Right atrium auricular region (tissue), 2 donors: ENCODE measurements around the gene INHBB. TPM values are rescaled to one million over a fixed set of nuclear protein-coding genes. Genes with fewer than 3 reads are reported as not detected.

Source experiments
- DNase-seq: peaks from one replicate; pipeline ENCODE4 v3.0.0-alpha.2; 2019; ENCODE audit warnings: low spot score
- H3K27ac ChIP-seq, 2 donors: fragments of 200-600 bp; sonication (generic); 1 replicate in 1 of 2; 2 replicates in 1 of 2; pipeline ENCODE4 v1.5.1; 2016 to 2019
- H3K27me3 ChIP-seq, 2 donors: fragments of 200-600 bp; sonication (generic); one replicate each; pipeline versions ENCODE4 v1.5.1 to v1.6.0; 2017 to 2019
- H3K36me3 ChIP-seq: fragments of 200-600 bp; sonication (generic); one replicate; pipeline ENCODE4 v1.5.1; 2016
- H3K4me1 ChIP-seq, 2 donors: fragments of 200-600 bp; sonication (generic); one replicate each; pipeline versions ENCODE4 v1.5.1 to v1.6.0; 2017 to 2019
- H3K4me3 ChIP-seq, 2 donors: fragments of 200-600 bp; sonication (generic); 1 replicate in 1 of 2; 2 replicates in 1 of 2; pipeline ENCODE4 v1.5.1; 2017 to 2019; ENCODE audit warnings: mild to moderate bottlenecking in 1 of 2, moderate library complexity in 1 of 2
- H3K9me3 ChIP-seq, 2 donors: fragments of 200-600 bp; sonication (generic); one replicate each; pipeline ENCODE4 v1.5.1; 2019
- CTCF ChIP-seq, 2 donors: fragments of 200-600 bp; sonication (generic); IDR thresholded peaks; one replicate each; pipeline ENCODE4 v1.5.1; 2019; ENCODE audit warnings: antibody characterized with exemption in 2 of 2
- total RNA-seq, 2 donors: library from RNA; depleted of rRNA; stranded (reverse); fragments of >200 nt; gene quantifications; one replicate each; pipeline ENCODE4 v1.1.0, GENCODE V29; 2016

INHBB gene
- total RNA-seq, 2 donors from 2014 or later = 0.74 to 5.9 TPM

DNA sequence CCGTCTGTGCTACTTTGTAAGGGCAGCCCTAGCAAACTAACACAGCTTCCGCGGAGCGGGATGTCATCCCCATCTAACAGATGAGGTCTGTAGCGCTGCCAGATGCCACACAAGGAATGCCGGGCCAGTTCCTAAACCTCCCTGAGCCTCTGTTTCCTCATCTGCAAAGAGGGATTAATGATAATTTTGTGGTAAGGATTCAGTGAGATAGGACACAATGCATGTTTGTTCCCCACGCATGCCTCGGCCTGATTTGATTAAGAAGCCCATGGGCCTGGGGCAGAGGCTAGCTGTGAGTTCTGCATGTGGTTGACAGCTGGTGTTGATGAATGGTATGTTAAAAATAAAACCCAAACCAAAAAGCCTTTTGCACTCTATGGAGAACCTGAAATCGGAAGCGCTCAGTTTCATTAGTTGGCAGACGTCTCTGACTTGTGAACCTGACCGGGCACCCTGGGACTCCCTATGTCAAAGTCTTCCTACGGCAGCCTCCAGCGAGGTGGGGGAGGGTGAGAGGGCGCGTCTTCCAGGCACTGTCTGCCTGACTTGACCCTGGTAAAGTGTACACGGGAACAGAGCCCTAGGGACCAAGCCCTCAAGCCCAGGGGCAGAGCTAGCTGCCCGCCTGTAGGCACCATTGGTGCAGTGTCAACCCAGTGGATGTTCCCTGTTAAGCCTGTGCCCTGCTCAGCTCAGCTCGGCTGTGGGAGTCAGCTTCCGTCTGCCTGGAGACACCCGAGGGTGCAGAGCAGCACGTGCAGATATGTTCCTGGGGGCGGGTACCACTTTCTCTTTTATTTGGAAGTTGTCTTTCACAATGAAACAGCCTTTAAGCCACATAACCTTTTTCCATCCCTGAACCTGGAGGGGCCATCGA lies 14.8 kb upstream of the INHBB start:
- H3K9me3 ChIP-seq = peaks cover 0 to 3% of the 10 kb centered on the region in 2 donors
- no peaks in the 10 kb centered on the region for H3K36me3 ChIP-seq
- H3K4me1 ChIP-seq = no peaks in the 10 kb centered on the region
- TF ChIP-seq CTCF (IDR thresholded peaks at IDR 0.05) = no peak
- no peak overlapping the region for H3K27ac ChIP-seq
- H3K27me3 ChIP-seq = no peaks in the 10 kb centered on the region
- no peak overlapping the region for H3K4me3 ChIP-seq
- DNase-seq = no peak

GRCh38 chr2:120331903-120332302 lies 14.0 kb upstream of the INHBB start:
- DNase-seq = no peak
- Histone ChIP-seq H3K27me3 (no peaks in the 10 kb centered on the region), H3K27ac (no peak overlapping the region), H3K9me3 (peaks cover 0 to 3% of the 10 kb centered on the region in 2 donors), H3K36me3 (no peaks in the 10 kb centered on the region), H3K4me3 (no peak overlapping the region), H3K4me1 (no peaks in the 10 kb centered on the region)
- no peak for TF ChIP-seq CTCF (IDR thresholded peaks at IDR 0.05)

DNA sequence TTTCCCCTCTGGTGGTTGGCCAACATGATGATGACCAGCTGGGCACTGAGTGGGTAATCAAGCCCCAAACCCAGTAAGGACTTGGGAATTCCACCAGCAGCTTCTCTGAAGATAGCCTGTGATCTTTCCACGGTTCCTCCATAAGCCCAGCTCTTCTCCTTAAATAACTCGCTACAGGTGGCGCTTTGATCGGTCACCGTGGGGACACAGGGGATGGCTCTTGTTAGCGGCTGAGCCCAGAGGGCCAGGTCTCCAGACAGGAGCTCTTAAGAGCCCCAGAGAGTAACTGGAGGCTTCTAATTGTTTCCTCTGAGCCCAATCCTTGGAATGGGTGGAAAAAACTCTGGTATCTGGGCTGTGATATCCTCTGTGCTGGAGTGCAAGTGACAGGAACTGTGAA lies 13.6 kb upstream of the INHBB start:
- no peak for TF ChIP-seq CTCF (IDR thresholded peaks at IDR 0.05)
- Histone ChIP-seq H3K4me3 (no peak overlapping the region), H3K27me3 (no peaks in the 10 kb centered on the region), H3K27ac (no peak overlapping the region), H3K4me1 (no peaks in the 10 kb centered on the region), H3K36me3 (no peaks in the 10 kb centered on the region), H3K9me3 (peaks cover 0 to 3% of the 10 kb centered on the region in 2 donors)
- no peak for DNase-seq

GRCh38 chr2:120334068-120334467 lies 11.9 kb upstream of the INHBB start:
- no peaks in the 10 kb centered on the region for H3K4me1 ChIP-seq
- no peak overlapping the region for H3K27ac ChIP-seq
- H3K4me3 ChIP-seq = no peak overlapping the region
- H3K36me3 ChIP-seq = no peaks in the 10 kb centered on the region
- no peak for TF ChIP-seq CTCF (IDR thresholded peaks at IDR 0.05)
- no peaks in the 10 kb centered on the region for H3K27me3 ChIP-seq
- DNase-seq = no peak
- peaks cover 0 to 3% of the 10 kb centered on the region in 2 donors for H3K9me3 ChIP-seq

GRCh38 chr2:120336749-120337148 lies 9.2 kb upstream of the INHBB start:
- Histone ChIP-seq H3K27ac (no peak overlapping the region), H3K27me3 (no peaks in the 10 kb centered on the region), H3K4me3 (no peak overlapping the region), H3K4me1 (no peaks in the 10 kb centered on the region), H3K36me3 (no peaks in the 10 kb centered on the region), H3K9me3 (peaks cover 0 to 3% of the 10 kb centered on the region in 2 donors)
- DNase-seq = no peak
- TF ChIP-seq CTCF (IDR thresholded peaks at IDR 0.05) = no peak
